Measurements from ENCODE around the gene FHAD1. TPM values are rescaled to one million over a fixed set of nuclear protein-coding genes. Genes with fewer than 3 reads are reported as not detected.

The FHAD1 gene
- total and polyA plus RNA-seq, 2 donors (not counting 3 experiments of a cell fraction or from before 2014, with no cell fraction given), result 0.04 to 0.69 TPM

GRCh38 chr1:15310544-15310943 is 63.5 kb downstream of the FHAD1 start:
- dilution Hi-C loops (cut with MboI; ENCODE audit: extremely low pct_ligation_motif_present, low sequenced_read_pairs), result no loop called here
- H2AFZ ChIP-seq (ENCODE audit: low read depth, low read length), result no peak overlapping the region

GRCh38 chr1:15311122-15311822 is 64.2 kb downstream of the FHAD1 start:
- no peak overlapping the region for H2AFZ ChIP-seq (ENCODE audit: low read depth, low read length)
- H4K20me1 ChIP-seq (replicated peaks; ENCODE audit: control insufficient read depth, extremely low read depth, insufficient read depth, low read length), result no peaks in the 10 kb centered on the region
- ChIA-PET POLR2A (no interaction called here), CTCF (interaction anchor here (0.8 to 0.9 kb wide), 2 partner anchors 12 to 183 kb away, joined by 3 to 4 read pairs; no protein-coding TSS in a partner anchor)
- BruUV-seq (replicated peaks), result no TSS peak
- H3K4me2 ChIP-seq (ENCODE audit: insufficient read depth, low read length), result no peak overlapping the region
- DNase-seq (ENCODE audit: low read depth, low spot score) (no peak), FAIRE-seq (no peak)
- dilution Hi-C loops (cut with MboI; ENCODE audit: extremely low pct_ligation_motif_present, low sequenced_read_pairs) (no loop called here), intact Hi-C loops (cut with micrococcal nuclease) (no loop called here)
- no peak overlapping the region for H3K4me3 ChIP-seq (replicated peaks in 1 of 3; ENCODE audit: insufficient read depth in 1 of 3, low read depth in 1 of 3, low read length in 3 of 3)
- no peaks in the 10 kb centered on the region for H3K79me2 ChIP-seq (ENCODE audit: control insufficient read depth, insufficient read depth, low read length)
- H3K9ac ChIP-seq (replicated peaks; ENCODE audit: extremely low read depth, insufficient read depth, low read length), result no peak overlapping the region
- TF ChIP-seq POLR2A (IDR thresholded peaks at IDR 0.05; ENCODE audit: low read depth, low read length) (no peak), MYC (IDR thresholded peaks at IDR 0.05; ENCODE audit: low read depth, low read length) (no peak), EZH2 (IDR thresholded peaks at IDR 0.05; ENCODE audit: borderline replicate concordance, low read depth, low read length, severe bottlenecking) (no peak), JUN (IDR thresholded peaks at IDR 0.05; ENCODE audit: borderline replicate concordance, insufficient read depth, insufficient read length, low read depth) (no peak), FOS (IDR thresholded peaks at IDR 0.05; ENCODE audit: borderline replicate concordance, insufficient read depth, low read length) (no peak), GATA2 (IDR thresholded peaks at IDR 0.05; ENCODE audit: insufficient read depth, insufficient read length, low read depth, low read length) (no peak), POLR2AphosphoS5 (IDR thresholded peaks at IDR 0.05; ENCODE audit: insufficient read depth, low read depth, low read length) (no peak)
- TF ChIP-seq, protein P1, sequence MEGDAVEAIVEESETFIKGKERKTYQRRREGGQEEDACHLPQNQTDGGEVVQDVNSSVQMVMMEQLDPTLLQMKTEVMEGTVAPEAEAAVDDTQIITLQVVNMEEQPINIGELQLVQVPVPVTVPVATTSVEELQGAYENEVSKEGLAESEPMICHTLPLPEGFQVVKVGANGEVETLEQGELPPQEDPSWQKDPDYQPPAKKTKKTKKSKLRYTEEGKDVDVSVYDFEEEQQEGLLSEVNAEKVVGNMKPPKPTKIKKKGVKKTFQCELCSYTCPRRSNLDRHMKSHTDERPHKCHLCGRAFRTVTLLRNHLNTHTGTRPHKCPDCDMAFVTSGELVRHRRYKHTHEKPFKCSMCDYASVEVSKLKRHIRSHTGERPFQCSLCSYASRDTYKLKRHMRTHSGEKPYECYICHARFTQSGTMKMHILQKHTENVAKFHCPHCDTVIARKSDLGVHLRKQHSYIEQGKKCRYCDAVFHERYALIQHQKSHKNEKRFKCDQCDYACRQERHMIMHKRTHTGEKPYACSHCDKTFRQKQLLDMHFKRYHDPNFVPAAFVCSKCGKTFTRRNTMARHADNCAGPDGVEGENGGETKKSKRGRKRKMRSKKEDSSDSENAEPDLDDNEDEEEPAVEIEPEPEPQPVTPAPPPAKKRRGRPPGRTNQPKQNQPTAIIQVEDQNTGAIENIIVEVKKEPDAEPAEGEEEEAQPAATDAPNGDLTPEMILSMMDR (IDR thresholded peaks at IDR 0.05; ENCODE audit: extremely low read depth in 1 of 2, insufficient read depth in 1 of 2, low read depth in 1 of 2, low read length in 2 of 2), result no peak
- TF ChIP-seq, protein P2, sequence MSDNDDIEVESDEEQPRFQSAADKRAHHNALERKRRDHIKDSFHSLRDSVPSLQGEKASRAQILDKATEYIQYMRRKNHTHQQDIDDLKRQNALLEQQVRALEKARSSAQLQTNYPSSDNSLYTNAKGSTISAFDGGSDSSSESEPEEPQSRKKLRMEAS (IDR thresholded peaks at IDR 0.05; ENCODE audit: insufficient read depth, insufficient read length), result no peak
- H3K9me1 ChIP-seq (replicated peaks; ENCODE audit: control insufficient read depth, extremely low read depth, insufficient read depth, low read length), result no peaks in the 10 kb centered on the region
- no peaks in the 10 kb centered on the region for H3K27me3 ChIP-seq (ENCODE audit: control insufficient read depth in 2 of 2, insufficient read depth in 2 of 2, low read length in 2 of 2)
- H3K4me1 ChIP-seq (ENCODE audit: control insufficient read depth, extremely low read depth, insufficient read depth, low read length), result no peaks in the 10 kb centered on the region
- H3K9me3 ChIP-seq (replicated peaks; ENCODE audit: control insufficient read depth, insufficient read depth, low read length), result no peaks in the 10 kb centered on the region
- H3K36me3 ChIP-seq (ENCODE audit: control insufficient read depth in 2 of 2, extremely low read depth in 1 of 2, insufficient read depth in 2 of 2, low read length in 2 of 2), result no peaks in the 10 kb centered on the region
- no peak overlapping the region for H3K27ac ChIP-seq (ENCODE audit: insufficient read depth, low read depth, low read length)

More at GRCh38 chr1:15310544-15310943, 63.5 kb downstream of the FHAD1 start:
- H3K9me1 ChIP-seq (replicated peaks; ENCODE audit: control insufficient read depth, extremely low read depth, insufficient read depth, low read length), result no peaks in the 10 kb centered on the region
- FAIRE-seq, result no peak
- H4K20me1 ChIP-seq (replicated peaks; ENCODE audit: control insufficient read depth, extremely low read depth, insufficient read depth, low read length), result no peaks in the 10 kb centered on the region
- ChIA-PET CTCF (no interaction called here), POLR2A (no interaction called here)
- no TSS peak for BruUV-seq (replicated peaks)
- DNase-seq (ENCODE audit: low read depth, low spot score), result no peak
- no peak overlapping the region for H3K9ac ChIP-seq (replicated peaks; ENCODE audit: extremely low read depth, insufficient read depth, low read length)
- no peak overlapping the region for H3K4me3 ChIP-seq (replicated peaks in 1 of 3; ENCODE audit: insufficient read depth in 1 of 3, low read depth in 1 of 3, low read length in 3 of 3)
- no peaks in the 10 kb centered on the region for H3K9me3 ChIP-seq (replicated peaks; ENCODE audit: control insufficient read depth, insufficient read depth, low read length)
- no peaks in the 10 kb centered on the region for H3K27me3 ChIP-seq (ENCODE audit: control insufficient read depth in 2 of 2, insufficient read depth in 2 of 2, low read length in 2 of 2)
- no peak overlapping the region for H3K27ac ChIP-seq (ENCODE audit: insufficient read depth, low read depth, low read length)
- intact Hi-C loops (cut with micrococcal nuclease), result no loop called here
- H3K4me2 ChIP-seq (ENCODE audit: insufficient read depth, low read length), result no peak overlapping the region
- TF ChIP-seq, protein P2 (IDR thresholded peaks at IDR 0.05; ENCODE audit: insufficient read depth, insufficient read length), result no peak
- TF ChIP-seq POLR2A (IDR thresholded peaks at IDR 0.05; ENCODE audit: low read depth, low read length), result no peak
- no peaks in the 10 kb centered on the region for H3K79me2 ChIP-seq (ENCODE audit: control insufficient read depth, insufficient read depth, low read length)
- H3K4me1 ChIP-seq (ENCODE audit: control insufficient read depth, extremely low read depth, insufficient read depth, low read length), result no peaks in the 10 kb centered on the region
- no peaks in the 10 kb centered on the region for H3K36me3 ChIP-seq (ENCODE audit: control insufficient read depth in 2 of 2, extremely low read depth in 1 of 2, insufficient read depth in 2 of 2, low read length in 2 of 2)

All from endothelial cell of umbilical vein (primary cell).